GM23338 (cell line): Measurements from ENCODE around the gene SLFN5.

Experiments used
- CTCF ChIP-seq, 2 experiments: fragments of 200-600 bp in 1 of 2; sonication (generic) in 1 of 2; conservative IDR thresholded peaks; 2 replicates each; pipeline versions ENCODE4 v1.5.1 to v1.6.1; 2016 to 2017; ENCODE audit warnings: antibody characterized with exemption in 2 of 2, low read depth in 2 of 2, mild to moderate bottlenecking in 2 of 2, moderate library complexity in 1 of 2
- EZH2phosphoT487 ChIP-seq: fragments of 200-600 bp; sonication (generic); IDR thresholded peaks from one replicate; pipeline ENCODE4 v1.8.1; 2018; ENCODE audit warnings: antibody characterized with exemption; ENCODE audit not compliant: unreplicated experiment
- POLR2AphosphoS5 ChIP-seq: IDR thresholded peaks from 2 replicates; pipeline ENCODE4 v1.6.1; 2016; ENCODE audit warnings: antibody characterized with exemption, low read depth

- TF ChIP-seq CTCF (conservative IDR thresholded peaks at IDR 0.05; ENCODE audit: low read depth in 2 of 2) (no peak), EZH2phosphoT487 (no peak), POLR2AphosphoS5 (no peak)
Measured at GRCh38 chr17:35265071-35265470, 22.2 kb downstream of the SLFN5 start.
